ENCODE measurements around the gene OAS3. TPM values are rescaled to one million over a fixed set of nuclear protein-coding genes. Genes with fewer than 3 reads are reported as not detected.

OAS3 gene, protein sequence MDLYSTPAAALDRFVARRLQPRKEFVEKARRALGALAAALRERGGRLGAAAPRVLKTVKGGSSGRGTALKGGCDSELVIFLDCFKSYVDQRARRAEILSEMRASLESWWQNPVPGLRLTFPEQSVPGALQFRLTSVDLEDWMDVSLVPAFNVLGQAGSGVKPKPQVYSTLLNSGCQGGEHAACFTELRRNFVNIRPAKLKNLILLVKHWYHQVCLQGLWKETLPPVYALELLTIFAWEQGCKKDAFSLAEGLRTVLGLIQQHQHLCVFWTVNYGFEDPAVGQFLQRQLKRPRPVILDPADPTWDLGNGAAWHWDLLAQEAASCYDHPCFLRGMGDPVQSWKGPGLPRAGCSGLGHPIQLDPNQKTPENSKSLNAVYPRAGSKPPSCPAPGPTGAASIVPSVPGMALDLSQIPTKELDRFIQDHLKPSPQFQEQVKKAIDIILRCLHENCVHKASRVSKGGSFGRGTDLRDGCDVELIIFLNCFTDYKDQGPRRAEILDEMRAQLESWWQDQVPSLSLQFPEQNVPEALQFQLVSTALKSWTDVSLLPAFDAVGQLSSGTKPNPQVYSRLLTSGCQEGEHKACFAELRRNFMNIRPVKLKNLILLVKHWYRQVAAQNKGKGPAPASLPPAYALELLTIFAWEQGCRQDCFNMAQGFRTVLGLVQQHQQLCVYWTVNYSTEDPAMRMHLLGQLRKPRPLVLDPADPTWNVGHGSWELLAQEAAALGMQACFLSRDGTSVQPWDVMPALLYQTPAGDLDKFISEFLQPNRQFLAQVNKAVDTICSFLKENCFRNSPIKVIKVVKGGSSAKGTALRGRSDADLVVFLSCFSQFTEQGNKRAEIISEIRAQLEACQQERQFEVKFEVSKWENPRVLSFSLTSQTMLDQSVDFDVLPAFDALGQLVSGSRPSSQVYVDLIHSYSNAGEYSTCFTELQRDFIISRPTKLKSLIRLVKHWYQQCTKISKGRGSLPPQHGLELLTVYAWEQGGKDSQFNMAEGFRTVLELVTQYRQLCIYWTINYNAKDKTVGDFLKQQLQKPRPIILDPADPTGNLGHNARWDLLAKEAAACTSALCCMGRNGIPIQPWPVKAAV
- 3.9 and 5.3 TPM in 2 replicates for total RNA-seq (ENCODE audit: low replicate concordance)

DNA sequence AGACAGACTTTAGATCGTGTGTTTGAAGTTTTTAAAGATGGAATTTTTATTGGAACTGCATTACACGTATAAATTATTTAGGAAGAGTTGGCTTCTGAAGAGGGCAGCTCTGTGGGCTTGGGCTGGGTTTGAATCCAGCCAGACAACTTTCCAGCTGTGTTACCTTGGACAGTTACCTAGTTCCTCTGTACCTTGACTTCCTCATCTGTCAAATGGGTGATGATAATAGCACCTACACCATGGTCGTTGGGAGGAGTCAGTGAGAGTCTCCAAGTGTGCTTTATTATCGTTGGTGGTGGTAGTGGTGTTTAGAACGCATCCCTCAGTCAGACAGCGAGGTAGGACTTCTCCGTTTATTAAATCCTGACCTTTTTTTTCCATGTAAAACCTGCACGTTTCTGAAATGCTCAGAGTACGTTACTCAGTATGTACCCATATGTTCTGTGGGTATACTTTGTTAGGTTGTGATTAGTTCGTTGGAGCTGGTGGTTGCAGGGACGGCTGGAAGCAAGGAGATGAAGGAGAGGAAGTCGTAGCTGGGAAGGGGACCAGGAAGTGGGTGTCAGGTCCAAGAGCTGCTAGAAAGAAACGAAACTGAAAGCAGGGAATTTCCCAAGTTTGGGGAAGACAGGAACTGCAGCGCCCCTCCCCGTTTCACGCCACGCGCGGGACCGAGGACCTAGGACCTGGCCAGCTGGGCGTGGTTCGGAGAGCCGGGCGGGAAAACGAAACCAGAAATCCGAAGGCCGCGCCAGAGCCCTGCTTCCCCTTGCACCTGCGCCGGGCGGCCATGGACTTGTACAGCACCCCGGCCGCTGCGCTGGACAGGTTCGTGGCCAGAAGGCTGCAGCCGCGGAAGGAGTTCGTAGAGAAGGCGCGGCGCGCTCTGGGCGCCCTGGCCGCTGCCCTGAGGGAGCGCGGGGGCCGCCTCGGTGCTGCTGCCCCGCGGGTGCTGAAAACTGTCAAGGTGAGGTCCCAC lies at the start of gene OAS3:
Gene OAS3, plus strand, starts transcription at position 734 of the 979 bp plus-strand sequence. Its CDS starts 57 bp downstream, at position 791.
- peak within 1 kb of the TSS; percentile 80 for H3K4me3 ChIP-seq (ENCODE audit: low read depth, low read length)
- TF ChIP-seq, protein P1, sequence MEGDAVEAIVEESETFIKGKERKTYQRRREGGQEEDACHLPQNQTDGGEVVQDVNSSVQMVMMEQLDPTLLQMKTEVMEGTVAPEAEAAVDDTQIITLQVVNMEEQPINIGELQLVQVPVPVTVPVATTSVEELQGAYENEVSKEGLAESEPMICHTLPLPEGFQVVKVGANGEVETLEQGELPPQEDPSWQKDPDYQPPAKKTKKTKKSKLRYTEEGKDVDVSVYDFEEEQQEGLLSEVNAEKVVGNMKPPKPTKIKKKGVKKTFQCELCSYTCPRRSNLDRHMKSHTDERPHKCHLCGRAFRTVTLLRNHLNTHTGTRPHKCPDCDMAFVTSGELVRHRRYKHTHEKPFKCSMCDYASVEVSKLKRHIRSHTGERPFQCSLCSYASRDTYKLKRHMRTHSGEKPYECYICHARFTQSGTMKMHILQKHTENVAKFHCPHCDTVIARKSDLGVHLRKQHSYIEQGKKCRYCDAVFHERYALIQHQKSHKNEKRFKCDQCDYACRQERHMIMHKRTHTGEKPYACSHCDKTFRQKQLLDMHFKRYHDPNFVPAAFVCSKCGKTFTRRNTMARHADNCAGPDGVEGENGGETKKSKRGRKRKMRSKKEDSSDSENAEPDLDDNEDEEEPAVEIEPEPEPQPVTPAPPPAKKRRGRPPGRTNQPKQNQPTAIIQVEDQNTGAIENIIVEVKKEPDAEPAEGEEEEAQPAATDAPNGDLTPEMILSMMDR (IDR thresholded peaks at IDR 0.05; ENCODE audit: insufficient read depth, low read length): no peak
- DNase-seq (ENCODE audit: low read depth): peak; percentile 85

DNA sequence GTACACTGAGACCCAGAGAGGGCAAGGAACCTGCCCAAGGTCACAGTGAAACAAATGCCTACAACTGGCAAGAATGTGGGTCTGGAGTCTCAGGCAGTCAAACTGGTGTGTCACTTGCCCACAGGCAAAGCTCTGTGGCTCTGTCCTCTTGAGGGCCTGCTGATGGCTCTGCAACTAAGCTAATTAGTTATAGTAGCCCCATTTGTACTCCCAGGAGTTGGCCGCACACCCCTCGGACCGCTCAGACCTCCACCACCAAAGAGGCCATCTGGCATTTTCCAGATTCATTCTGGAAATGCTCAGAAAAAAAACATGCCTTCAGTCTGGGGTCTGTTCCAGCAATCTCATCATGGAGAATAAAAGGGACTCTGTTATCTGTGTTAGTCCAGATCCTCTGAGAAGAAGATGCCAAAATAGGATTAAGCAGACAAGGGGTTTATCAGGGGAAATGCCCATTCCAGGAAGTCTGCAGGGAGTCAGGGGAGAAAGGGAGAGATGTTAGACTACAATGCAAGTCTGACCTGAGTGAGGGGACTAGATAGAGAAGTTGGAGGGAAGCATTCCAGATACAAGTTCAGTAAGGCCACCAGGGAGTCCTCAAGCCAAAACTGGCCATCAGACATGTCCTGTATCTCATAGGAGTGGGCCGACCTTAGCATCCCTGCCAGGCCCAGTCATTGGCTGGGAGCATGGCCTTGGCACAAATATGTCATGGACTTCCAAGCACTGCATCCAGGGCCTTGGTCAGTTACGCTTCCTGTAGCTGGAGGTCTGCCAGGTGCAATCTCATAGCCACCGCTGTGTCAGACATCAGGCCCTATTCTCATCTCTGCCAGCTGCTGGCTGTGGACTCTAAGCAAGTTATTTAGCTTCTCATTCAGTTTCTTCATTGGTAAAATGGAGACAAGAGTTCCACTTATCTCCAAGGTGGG lies 46.9 kb upstream of the OAS3 start:
- peak; percentile 27 for DNase-seq (ENCODE audit: low read depth)
- H3K4me3 ChIP-seq (ENCODE audit: low read depth, low read length): no peak overlapping the region
- TF ChIP-seq, protein P1 (IDR thresholded peaks at IDR 0.05; ENCODE audit: insufficient read depth, low read length): no peak

DNA sequence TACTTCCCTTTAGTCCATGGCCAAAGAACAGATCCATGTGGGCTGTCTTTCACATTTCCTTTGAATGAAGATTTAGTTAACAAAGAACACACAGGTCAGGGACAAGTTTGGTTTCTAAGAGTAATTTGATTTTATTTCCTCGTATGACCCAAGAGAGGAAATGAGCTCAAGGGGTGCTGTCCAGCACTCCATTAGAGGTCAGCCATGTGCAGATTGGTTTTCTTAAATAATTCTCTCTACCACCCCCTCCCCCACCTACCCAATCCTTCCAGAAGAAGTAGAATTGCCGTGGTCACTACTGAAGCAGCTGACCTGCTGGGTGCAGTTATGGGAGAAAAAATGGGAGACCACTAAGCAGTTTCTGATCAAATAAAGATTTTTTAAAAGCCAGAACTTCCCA lies 45.4 kb upstream of the OAS3 start:
- H3K4me3 ChIP-seq (ENCODE audit: low read depth, low read length): no peak overlapping the region
- no peak for DNase-seq (ENCODE audit: low read depth)
- TF ChIP-seq, protein P1 (IDR thresholded peaks at IDR 0.05; ENCODE audit: insufficient read depth, low read length): no peak

DNA sequence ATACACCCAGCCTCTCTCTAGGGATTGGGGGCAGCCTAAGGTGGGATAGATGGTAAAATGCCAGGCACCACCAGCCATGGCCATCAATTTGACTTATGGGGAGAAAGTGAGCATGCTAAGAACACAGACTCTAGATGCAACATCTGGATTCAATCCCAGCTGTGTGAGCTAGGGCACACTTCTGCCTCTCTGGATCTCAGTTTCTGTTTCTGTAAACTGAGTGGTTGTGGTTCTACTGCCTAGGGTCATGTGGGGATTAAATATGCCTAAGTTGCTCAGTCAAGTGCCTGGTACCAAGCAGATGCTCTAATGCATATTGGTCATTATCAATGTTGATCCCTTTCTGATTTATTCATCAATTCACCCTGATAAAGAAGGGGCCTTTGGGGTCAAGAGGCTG lies 44.1 kb upstream of the OAS3 start:
- DNase-seq (ENCODE audit: low read depth): no peak
- H3K4me3 ChIP-seq (ENCODE audit: low read depth, low read length): no peak overlapping the region
- TF ChIP-seq, protein P1 (IDR thresholded peaks at IDR 0.05; ENCODE audit: insufficient read depth, low read length): no peak

DNA sequence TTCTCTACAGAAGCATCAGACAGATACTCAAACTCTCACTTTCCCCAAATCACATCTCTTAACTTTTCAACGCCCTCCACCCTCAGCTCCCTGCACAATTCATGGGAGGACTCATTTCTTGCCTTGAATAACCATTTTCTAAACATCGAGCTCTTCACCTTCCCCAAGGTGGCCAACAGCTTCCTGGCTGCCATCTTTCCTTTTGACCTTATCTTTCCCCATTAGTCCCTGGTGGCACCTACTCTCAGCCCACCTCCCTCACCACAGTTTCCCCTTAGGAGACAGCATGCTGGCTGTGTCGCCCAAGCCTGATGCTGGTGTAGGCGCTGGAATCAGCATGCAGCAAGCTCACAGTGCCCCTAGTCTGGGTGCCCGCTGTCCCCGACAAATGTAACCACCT lies 39.9 kb upstream of the OAS3 start:
- no peak overlapping the region for H3K4me3 ChIP-seq (ENCODE audit: low read depth, low read length)
- DNase-seq (ENCODE audit: low read depth): no peak
- TF ChIP-seq, protein P1 (IDR thresholded peaks at IDR 0.05; ENCODE audit: insufficient read depth, low read length): no peak

Measured in fibroblast of the aortic adventitia (primary cell).